GM19193 (cell line): ENCODE measurements around the gene MAPK7.

Source experiments
- POLR2A ChIP-seq: IDR thresholded peaks from 4 replicates; pipeline ENCODE4 v1.6.1; 2011; ENCODE audit not compliant: insufficient read depth, insufficient read length; ENCODE audit errors: extremely low read depth

Gene MAPK7

DNA sequence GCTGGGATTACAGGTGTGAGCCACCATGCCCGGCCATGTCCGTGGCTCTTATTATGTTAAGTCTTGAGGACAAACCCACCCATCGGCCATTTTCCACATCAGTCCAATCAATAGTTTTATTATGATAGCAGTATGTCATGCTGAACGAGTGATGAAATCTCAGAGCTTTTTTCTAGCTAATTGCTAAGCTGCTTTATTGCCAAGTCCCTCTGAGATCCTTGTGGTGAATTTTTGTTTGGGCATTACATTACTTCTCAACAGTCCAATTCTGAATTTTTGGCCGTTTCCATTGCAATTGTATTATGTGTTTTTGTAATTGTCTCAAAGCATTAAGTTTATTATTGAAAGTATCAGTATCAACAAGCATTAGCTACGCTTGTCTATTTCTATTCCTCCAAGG, 43.6 kb downstream of the MAPK7 start:
- TF ChIP-seq POLR2A: no peak

DNA sequence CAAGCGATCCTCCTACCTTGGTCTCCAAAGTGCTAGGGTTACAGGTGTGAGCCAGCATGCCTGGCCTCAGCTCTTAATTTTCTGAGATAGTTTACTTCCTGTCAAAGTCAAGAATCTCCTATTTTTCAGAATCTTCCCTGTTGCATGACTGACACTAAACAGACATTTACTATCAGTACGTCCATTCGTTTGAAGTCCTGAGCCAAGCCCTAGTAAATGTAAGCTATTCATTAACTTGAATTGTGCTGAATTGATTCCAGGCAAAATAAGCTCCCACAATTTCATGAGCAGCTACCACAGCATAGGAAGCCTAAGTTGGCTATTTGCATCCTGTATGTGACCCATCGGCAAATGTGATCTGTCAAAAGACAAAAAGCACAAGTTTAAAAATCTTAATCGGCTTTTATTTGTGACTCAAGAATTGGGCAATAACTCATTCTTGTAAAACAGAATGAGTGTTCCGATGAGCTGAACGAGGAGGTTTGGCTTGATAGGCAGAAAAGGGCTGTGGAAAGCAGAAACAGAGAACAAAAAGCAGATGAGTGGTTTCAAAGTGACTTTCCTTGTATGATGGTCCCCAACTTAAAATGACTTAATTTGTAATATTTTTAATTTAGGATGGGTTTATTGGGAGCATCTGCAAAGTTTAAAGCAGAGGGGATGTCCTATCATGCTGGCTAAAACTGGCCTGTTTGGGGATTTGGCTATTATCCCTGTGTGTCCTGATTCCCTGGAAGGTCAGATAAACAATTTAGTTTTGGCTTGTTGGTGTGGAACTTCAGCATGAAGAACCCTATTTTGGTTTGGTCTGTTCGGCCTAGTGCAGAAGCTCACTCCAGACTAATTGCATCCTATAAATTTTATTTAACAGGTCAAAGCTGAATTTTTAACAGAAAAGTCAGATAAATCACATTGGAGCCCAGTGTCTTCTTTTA, 46.9 kb downstream of the MAPK7 start:
- TF ChIP-seq POLR2A: no peak

DNA sequence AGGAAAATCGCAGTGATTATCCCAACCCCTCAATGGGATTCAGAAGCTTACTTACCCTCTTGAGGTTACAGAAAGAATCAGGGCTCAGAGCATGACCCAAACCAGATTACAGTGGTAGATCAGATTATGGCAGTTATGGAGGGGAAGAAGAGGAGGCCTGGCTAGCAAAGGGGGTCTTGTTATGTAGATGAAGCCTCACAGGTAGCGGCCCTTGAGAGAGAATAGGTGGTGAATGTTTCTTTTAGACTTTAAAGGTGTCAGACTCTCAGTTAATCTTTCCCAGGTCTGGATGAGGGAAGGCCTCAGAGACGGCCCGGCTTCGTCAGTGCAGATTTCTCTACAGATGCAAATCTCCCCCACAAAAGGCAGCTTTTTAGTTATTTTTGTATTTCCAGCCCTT, 48.3 kb downstream of the MAPK7 start:
- no peak for TF ChIP-seq POLR2A

DNA sequence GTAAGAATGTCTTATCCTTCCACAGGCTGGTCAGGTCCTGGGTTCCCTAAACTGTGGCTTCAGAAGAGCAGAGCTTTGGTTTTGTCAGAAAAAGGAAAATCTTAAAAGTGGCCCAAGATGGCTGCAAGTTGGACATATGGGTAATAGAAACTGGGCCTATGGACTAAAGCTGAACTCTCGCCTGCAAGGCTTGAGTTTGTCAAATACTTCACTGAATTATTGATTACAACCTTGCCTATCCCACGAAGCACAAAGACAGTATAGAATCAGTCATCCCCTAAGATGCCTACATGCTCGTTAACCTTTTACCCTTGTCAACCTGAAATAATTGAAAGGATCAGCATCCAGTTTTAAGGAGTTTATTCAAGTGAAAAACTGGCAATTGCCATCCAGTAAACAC, 53.4 kb downstream of the MAPK7 start:
- TF ChIP-seq POLR2A: no peak
